Medulla oblongata (tissue), 1 donor: ENCODE results near the gene MEG3.
"Not testable (repeated sequence)": the region's sequence is repeated elsewhere in the genome, so short reads cannot be mapped to it uniquely, and the experiment has no call there.

ENCODE experiments used
- DNase-seq: peaks from one replicate; pipeline ENCODE4 v3.0.0-alpha.2; 2015; ENCODE audit errors: extremely low spot score

MEG3 gene

DNA sequence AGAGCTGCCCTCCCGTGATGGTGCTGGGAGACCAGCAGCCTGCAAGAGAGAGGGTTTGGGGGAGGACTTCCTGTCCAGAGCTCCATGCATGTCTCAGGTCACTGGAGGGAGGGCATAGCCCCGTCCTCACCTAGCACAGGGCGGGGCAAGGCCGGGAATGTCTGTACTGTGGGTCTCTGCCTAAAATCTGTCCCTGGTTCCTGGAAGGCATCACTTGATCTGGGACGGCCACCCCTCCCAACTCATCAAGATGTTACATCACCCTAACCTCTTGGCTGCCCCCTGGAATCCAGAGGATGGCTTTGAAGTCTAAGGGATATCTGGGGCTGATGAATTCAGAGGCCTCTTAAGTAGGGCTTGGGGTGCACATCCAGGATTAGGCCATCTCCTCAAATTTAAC lies 37.0 kb upstream of the MEG3 start:
- no peak for DNase-seq

DNA sequence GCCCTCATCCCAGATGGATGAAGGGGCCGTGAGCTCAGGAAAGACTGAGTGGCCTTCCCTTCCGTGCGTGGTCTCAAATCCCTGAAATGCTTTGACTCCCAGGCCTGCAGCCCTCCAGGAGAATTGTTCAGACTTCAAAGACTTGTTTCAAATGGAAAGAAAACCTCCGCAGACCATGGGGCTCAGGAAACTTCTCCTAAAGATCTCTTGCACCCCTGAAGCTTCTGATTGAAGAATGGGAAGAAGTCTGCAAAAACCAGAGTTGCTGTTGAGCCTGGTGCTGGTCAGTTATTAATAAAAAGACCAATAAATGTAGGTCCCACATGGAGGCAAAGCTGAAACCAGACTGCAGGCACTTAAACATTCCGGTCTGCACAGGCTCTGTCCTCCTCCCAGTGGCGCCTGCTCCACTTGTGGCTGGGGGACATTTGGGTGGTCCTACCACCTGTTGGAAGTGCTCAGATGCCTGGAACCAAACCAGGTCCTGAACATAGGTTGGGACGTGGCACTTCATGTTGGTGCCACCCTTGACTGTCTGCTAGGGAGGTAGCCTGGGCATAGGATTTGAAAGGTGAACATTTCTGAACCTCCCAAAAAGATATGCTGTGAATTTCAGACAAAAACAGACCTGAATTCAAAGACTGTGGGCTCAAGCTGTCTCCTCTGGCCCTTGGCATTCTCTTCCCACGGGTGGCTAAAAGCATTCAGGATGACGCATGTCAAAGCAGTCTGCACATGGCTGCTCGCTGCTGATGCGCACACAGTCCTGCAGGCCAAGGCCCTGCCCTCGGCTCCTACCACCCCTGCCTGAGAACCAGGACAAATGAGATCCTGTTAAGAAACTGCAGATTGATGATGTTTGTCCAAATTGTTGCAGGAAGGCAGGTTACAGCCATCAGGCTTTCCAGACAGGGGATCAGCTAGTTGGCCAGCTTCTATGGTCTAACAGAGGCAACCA lies 36.2 kb upstream of the MEG3 start:
- DNase-seq = no peak

DNA sequence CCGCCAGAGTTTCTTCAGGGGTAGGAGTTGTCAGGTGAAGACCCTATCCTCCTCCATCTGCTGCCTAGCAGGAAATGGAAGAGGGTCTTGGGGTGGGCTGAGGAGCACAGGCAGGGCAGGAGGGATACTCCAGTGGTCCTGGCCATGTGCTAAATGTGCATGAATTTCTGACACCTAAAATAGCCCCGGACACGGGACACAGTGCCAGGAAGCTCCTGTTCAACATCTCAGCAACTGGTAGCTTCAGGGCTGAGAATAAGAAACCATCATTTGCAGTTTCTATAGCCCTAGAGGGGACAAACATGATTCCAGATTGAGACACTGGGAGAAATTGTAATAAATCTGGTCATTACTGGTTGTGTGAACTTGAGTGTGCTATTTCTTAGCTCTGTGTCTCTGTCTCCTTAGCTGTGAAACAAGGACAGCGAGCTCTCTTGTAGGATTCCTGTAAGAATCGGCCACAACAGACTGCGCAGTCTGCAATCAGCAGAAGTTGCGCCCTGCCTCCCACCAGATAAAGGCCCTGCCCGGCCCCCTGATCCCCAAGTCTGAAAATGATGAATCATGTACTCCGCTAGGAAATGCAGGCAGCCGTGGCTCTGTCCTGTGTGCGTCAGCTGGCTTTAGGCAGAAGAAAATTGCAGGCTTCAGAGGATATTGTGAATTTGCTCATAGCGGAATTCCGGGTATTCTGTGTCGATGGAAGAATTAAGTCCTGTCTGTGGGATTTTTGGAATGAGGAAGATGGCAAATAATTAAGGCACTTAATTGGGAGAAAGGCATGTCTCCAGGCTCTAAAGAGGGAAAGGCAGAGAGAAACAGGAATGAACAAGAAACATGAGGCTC lies 35.2 kb upstream of the MEG3 start:
- DNase-seq = no peak

DNA sequence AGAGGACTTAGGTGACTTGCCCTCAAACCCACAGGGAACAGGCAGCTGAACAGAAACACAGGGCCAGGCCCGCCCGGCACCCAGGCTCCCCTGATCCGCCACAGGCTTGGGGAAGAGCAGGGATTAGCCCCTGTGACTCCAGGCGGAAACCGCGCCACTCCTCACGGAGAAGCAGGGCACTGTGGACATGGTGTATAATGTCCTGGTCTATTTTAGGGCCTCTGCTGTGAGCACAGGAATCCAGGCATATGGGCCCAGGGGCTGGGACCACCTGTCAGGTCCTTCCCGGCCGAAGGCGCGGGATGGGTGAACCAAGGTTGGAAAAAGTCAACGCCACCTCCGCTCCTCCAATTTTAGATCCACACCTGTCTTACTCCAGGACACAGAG lies 34.6 kb upstream of the MEG3 start:
- DNase-seq = no peak

DNA sequence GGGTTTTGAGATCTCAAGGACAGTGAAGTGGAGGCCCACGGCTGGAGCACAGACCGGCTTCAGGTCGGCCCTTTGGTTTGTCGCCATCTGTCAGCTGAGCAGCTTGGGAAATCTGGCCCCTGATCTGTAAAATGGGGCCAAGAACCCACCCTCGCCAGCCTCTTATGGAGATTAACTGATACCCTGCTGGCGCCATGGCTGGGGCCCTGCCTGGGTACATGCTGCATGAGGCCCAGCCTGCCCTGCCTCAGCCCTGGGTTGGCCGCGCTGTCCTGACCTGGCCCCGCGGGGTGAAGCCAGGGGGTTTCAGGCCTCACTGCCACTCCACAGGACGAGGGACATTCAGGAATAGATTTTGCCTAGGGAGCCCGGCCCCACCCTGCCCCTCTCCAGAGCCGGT lies 33.9 kb upstream of the MEG3 start:
- no peak for DNase-seq

DNA sequence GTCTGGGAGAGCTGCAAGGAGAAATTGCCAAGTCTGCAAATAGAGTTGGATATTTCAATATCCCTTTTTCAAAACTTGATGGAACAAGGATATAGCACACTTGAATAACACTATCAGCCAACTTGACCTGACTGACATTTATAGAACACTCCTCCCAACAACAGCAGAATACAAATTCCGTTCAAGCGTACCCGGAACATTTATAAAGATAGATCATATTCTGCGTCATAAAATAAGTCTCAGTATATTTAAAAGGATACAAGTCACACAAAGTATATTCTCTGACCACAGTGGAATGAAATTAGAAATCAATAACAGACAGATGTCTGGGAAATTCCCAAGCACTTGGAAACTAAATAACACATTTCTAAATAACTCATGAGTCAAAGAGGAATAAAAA lies 29.0 kb upstream of the MEG3 start:
- DNase-seq = no peak

DNA sequence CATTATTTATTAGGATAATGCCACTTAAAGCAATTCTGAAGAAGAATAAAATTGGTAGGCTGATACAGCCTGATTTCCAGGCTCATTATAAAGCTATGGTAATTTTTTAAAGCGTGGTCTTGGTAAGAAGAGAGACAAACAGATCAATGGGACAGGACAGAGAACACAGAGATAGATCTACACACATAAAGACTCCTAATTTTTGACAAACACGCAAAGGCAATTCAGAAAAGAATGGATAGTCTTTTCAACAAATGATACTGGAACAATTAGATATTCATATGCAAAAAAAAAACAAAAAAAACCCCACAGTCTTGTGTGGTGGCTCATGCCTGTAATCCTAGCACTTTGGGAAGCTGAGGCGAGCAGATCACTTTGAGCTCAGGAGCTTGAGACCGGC lies 25.9 kb upstream of the MEG3 start:
- no peak for DNase-seq

DNA sequence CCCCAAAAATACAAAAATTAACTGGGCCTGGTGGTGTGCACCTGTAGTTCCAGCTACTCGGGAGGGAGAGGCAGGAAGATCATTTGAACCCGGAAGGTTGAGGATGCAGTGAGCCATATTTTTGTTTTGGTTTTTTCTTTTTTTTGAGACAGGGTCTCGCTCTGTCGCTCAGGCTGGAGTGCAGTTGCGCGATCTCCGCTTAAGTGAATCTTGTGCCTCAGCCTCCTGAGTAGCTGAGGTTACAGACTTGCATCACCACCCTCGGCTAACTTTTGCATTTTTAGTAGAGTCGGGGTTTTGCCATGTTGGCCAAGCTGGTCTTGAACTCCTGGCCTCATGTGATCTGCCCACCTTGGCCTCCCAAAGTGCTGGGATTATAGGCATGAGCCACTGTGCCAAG lies 24.5 kb upstream of the MEG3 start:
- DNase-seq = not testable (repeated sequence)

DNA sequence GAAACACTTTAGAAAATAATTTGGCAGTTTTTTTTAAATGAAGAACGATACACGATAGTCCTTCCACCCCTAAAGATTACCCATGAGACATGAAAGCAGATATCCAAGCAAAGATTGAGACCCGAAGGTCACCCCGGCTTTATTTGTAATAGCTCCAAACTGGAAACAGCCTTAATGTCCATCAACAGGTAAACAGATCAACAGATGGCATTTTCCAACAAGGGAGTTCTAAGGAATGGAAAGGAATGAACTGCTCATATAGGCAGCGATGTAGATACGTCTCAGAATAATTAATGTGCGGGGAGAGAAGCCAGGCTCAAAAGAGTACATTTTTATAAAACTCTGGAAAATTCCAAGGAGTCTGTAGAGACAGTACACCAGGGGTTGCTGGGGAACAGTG lies 23.7 kb upstream of the MEG3 start:
- DNase-seq = no peak

DNA sequence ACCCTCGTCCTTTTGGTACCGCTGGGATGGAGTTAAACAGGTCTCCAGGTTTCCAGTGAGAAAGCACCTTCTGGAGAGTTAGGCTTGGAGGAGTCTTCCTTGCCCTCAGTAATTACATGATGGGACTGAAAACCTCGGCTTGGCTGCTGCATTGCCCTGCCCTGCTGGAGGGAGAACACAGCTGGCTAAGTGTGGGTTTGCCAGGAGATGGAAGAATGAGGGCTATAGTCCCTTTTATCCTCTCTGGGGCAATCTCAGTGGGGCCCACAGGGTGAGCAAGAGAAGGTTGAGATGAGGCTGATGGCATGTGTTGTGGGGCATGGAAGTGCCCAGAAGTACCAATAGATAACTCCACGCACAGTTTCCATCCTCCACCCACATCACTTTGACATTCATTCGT lies 23.2 kb upstream of the MEG3 start:
- no peak for DNase-seq

DNA sequence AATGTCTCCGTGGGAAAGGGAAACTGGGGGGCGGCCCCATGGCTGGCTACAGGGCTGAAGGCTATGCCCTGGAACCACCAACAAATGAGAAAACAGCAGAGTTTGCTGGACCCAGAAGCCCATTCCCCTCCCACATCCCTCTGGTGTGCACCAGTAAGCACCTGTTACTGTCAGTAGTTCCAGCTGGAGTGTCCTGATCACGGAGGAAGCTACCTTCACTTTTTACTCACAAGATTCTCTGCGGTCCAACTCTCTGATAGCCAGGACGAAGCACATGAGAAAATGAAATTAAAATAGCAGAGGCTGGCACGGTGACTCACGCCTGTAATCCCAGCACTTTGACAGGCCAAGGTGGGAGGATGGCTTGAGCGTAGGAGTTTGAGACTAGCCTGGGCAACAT lies 22.7 kb upstream of the MEG3 start:
- no peak for DNase-seq

DNA sequence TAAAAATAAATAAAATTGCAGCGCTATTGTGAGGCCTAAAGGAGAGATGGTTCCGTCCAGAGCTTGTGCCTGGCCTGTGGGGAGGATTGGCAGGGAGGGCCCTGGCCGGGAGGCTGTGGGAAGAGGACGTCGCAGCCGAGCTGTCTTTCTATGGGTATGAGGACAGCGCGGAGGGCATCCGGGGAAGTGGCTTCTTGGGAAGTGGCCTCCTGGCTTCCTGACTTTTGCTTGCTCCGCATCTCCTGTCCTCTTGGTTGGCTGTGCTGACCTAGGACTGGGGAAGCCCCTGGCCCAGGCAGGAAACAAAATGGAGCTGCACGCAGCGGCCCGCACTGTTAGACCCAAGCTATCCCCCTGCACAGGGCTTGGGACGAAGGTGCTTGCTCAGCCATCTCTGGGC lies 22.2 kb upstream of the MEG3 start:
- no peak for DNase-seq

DNA sequence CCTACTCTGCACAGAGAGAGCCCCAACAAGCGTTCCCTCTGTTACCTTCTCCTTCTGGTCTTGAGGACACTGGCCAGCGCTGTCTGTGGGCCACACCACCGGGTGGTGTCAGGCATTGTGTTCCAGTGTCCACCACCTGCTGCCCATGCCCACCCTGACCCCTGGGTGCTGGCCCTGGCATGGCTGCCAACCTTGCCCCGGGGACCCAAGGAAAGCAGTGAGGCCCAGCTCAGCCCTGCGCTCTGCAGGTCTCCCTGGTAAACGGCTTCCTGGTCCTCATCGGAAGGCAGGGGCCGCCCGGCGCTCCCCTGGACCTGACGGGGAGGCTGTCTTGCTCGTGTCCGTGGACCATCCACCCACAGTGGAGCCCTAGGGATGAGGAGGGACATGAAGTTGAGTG lies 21.8 kb upstream of the MEG3 start:
- no peak for DNase-seq

DNA sequence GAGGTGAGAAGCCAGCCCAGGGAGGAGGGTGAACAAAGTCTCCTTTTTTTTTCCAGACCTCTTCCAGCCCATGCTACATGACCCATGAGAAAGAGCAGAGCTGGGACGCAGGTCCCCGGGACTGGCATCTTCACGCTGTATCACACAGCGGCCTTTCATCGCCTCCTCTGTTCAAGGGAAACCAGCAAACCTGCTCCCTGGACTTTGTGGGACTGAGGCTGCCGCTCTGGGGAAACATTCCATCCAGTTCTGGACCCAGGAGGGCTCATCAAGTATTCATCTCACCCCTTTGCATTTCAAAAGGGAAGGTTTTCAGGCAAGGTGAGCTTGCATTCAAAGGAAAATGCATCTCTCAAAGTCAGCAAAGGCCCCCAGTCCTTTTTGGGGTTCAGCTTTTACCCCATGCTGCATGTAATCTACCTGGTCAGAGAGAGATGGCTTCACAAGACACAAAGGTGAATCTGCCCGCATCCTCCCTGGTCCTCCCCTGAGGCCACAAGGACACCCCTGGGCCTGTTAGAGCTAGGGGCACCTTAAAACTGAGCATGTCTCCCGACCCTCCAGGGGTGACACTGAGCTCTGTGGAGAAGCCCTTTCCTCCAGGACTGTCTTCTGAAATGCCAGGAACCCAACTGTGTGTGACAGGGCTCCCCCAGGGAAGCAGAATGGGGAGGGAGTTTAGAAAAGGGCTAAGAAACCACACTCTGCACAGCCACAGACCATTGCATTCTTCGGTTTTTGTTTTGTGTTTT lies 21.2 kb upstream of the MEG3 start:
- DNase-seq = no peak

DNA sequence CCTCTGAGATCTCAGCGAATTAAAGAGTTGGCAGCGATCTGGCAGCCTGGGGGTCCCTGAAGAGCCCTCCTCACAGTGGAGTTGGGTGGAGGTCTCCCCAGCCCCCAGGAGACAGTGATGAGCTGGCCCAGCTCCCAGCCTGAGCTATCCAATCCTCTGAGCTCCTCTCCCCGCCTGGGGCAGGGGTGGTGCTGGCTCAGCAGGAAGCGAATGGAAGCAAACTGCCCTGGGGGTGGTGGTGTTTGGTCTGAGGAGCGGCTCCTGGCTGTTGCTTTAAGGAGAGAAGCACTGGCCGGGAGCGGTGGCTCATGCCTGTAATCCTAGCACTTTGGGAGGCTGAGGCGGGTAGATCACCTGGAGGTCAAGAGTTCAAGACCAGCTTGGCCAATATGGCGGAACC lies 19.5 kb upstream of the MEG3 start:
- DNase-seq = no peak

DNA sequence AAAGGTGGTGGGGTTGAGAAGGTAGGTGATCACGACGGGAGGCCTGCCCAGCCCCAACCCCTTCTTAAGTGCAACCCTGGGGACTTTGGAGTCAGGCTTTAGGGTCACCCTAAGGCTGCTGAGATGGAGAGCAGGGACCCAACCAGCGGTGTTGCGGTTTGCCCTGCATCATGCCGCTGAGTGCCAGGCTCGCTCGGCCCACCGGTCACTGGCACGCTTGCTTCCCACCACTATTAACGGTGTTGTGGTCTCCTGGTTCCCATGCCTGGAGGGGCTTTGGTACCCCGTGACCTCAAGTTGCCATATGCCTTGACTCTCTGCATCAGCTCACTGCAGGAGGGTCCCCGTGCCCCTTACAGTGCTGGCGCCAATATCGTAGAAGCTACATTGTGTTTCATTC lies 18.4 kb upstream of the MEG3 start:
- DNase-seq = no peak

DNA sequence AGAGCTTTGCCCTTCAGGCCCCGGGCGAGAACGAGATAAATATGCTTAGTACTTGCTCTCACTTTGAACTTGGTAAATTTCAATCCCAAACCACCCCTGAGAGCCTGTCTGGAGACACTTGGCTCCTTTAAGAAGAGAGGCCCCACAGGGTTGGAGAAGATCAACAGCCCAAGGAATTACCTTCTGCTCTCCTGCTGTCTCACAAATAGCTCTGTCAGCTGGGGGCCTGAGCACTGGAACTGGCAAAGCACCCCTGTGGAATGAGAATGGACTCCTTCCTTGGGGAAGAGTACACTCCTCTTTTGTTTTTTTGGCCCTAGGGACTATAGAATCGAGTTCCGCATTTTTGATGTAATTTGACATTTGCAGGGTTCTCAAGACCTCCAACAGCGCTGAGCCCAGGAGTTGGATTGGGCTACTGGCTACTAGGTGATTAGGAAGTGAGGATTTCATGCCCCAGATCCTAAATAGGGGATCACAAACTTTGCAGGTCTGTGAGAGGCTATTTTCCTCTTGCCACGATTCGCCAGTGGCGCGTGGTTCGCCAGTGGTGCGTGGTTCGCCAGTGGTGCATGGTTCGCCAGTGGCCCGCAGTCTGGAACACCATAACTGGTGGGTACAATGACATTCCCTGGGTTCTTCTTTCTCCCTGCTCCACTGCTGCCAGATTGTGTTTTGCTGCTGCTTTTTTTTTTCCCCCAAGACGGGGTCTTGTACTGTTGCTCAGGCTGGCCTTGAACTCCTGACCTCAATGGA lies 17.8 kb upstream of the MEG3 start:
- DNase-seq = no peak

DNA sequence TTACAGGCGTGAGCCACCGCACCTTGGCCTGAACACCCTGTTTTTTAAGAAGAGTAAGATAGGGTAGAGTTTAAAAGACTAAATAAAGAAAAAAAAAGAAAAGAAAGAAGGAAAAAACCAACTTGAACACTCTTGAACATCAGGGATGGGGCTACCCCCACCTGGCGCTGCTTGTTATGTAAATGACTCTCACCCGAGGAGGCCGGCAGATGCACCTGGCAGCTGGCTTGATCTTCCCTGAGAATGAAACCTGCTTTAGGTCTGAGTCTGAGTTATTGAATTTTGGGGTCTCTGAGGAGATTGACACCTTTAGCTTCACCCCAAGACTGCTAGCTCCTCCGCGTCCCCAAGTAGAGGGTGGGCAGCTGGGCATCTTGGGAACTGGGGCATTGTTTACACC lies 15.5 kb upstream of the MEG3 start:
- DNase-seq = no peak

DNA sequence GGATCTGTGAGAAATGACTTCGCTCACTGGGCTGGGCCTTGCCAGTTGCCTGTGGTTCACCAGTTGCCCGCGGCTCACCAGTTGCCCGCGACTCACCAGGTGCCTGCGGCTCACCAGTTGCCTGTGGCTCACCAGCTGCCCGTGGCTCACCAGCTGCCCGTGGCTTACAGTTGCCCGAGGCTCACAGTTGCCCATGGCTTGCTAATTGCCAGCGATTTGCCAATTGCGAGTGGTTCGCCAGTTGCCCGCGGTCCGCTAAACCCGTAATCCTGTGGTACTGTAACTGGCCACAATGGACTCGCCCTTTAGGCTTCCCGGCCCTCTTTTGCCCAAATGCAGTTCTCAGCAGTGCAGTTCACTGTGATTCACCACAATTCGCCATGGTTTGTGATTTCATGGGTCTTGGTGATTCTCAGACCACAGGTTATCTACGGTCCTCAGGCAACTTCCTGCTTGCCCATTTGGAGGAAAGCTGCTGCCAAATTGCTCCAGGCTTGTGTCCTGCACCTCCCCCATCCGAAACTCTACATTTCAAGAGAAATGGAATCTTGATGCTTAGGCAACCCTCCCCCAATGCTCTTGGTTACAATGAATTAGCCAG lies 15.0 kb upstream of the MEG3 start:
- no peak for DNase-seq

DNA sequence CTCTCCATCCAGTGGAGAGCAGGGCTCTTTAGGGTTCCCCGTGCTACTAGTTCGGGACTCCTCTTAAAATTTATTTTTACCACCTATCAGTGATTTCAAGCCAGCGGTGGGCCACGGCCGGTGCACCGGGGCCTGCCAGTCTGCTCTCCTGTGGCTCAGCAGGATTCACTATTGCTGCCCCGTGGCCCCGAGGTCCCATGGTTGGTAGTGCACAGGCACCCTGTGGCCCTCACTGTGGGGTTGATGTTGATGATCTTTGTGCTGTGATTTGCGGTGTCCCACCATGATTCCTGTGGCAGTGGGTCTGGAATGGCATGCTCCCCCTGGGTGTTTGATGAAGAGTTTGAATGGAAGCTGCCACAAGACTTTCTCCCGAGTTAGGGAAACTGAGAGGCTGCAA lies 12.6 kb upstream of the MEG3 start:
- DNase-seq = no peak
